Panc1 (cell line): ENCODE data around the gene TCN1. TPM values are rescaled to one million over a fixed set of nuclear protein-coding genes. Genes with fewer than 3 reads are reported as not detected.

Experiments used
- ATAC-seq: fragments of 200-7000 bp; cut with Tn5 transposase; 2 replicates; pipeline ENCODE4 v1.9.1; 2020; ENCODE audit warnings: mild to moderate bottlenecking, moderate library complexity
- BruUV-seq: library from RNA; stranded (reverse); fragments of 400-500 nt; replicated peaks from 2 replicates; lab custom pipeline; 2021; lab: Mats Ljungman, UMichigan
- CTCF ChIA-PET: fragments of 300-600 bp; sonication (Branson Sonifier 250); formaldehyde crosslinking; loops from one replicate; lab custom pipeline; 2022; ENCODE audit warnings: antibody characterized with exemption; lab: Charles Lee
- POLR2A ChIA-PET: fragments of 300-600 bp; sonication (Branson Sonifier 250); formaldehyde crosslinking; loops from one replicate; lab custom pipeline; 2022; ENCODE audit warnings: antibody characterized with exemption; lab: Charles Lee
- DNase-seq: peaks from one replicate; pipeline ENCODE4 v3.0.0-alpha.2; 2010; ENCODE audit warnings: low read depth, low spot score
- H3K27ac ChIP-seq: 2 replicates; pipeline ENCODE4 v1.5.1; 2011; ENCODE audit warnings: mild to moderate bottlenecking, low read length, inconsistent platforms
- H3K27me3 ChIP-seq: fragments of 200-500 bp; sonication (Bioruptor generic); 2 replicates; pipeline ENCODE4 v1.6.0; 2014; ENCODE audit warnings: low read length, inconsistent platforms; ENCODE audit not compliant: control insufficient read depth, insufficient read depth
- H3K36me3 ChIP-seq: fragments of 200-500 bp; sonication (Bioruptor generic); 2 replicates; pipeline ENCODE4 v1.5.1; 2014; ENCODE audit warnings: inconsistent platforms, mild to moderate bottlenecking, low read length, moderate library complexity; ENCODE audit not compliant: control insufficient read depth, insufficient read depth
- H3K4me1 ChIP-seq: 2 replicates; pipeline ENCODE4 v1.5.1; 2011; ENCODE audit warnings: inconsistent platforms, mild to moderate bottlenecking, low read length, moderate library complexity; ENCODE audit not compliant: control insufficient read depth, insufficient read depth
- H3K4me3 ChIP-seq, 2 experiments: 2 replicates each; pipeline ENCODE4 v1.5.1; 2011 to 2012; ENCODE audit warnings: low read depth in 2 of 2, low read length in 2 of 2, mild to moderate bottlenecking in 2 of 2, inconsistent platforms in 1 of 2, moderate library complexity in 1 of 2
- H3K9me3 ChIP-seq: fragments of 200-500 bp; sonication (Bioruptor generic); 2 replicates; pipeline ENCODE4 v1.5.1; 2014; ENCODE audit warnings: low read depth, mild to moderate bottlenecking, inconsistent platforms, low read length, moderate library complexity; ENCODE audit not compliant: control insufficient read depth, insufficient read depth
- CTCF ChIP-seq: fragments of 450-650 bp; IDR thresholded peaks from 2 replicates; pipeline ENCODE4 v1.5.1; 2017; ENCODE audit warnings: mild to moderate bottlenecking
- POLR2AphosphoS5 ChIP-seq: IDR thresholded peaks from 2 replicates; pipeline ENCODE4 v1.6.1; 2012; ENCODE audit warnings: mild to moderate bottlenecking, low read depth, low read length, moderate library complexity
- REST ChIP-seq, 2 experiments: IDR thresholded peaks; 2 replicates each; pipeline ENCODE4 v1.6.1; 2011 to 2012; ENCODE audit warnings: low read depth in 2 of 2, control low read depth in 1 of 2, low read length in 1 of 2, mild to moderate bottlenecking in 1 of 2, moderate library complexity in 1 of 2; ENCODE audit not compliant: insufficient read depth in 1 of 2
- SIN3A ChIP-seq: IDR thresholded peaks from 2 replicates; pipeline ENCODE4 v1.6.1; 2012; ENCODE audit warnings: low read depth, mild to moderate bottlenecking, low read length, moderate library complexity, borderline replicate concordance; ENCODE audit not compliant: insufficient read depth
- TCF7L2 ChIP-seq: IDR thresholded peaks from 2 replicates; pipeline ENCODE4 v1.6.1; 2011; ENCODE audit warnings: mild to moderate bottlenecking, low read depth, low read length, inconsistent platforms
- in situ Hi-C: cut with HindIII; loops from 2 replicates; pipeline ENCODE4 v1.10.0; 2016; ENCODE audit warnings: low sequenced_read_pairs, low pct_unique_long_range_greater_than_20kb
- intact Hi-C: fragments of 100-400 bp; cut with micrococcal nuclease; formaldehyde crosslinking; loops from one replicate; pipeline ENCODE4 v1.10.0; 2022; ENCODE audit not compliant: unreplicated experiment
- total RNA-seq: library from RNA; stranded (reverse); gene quantifications from one replicate; pipeline ENCODE4 v1.2.1, GENCODE V29; 2021; ENCODE audit not compliant: unreplicated experiment

The TCN1 gene
- total RNA-seq, 1 experiment from 2014 or later: not detected

- no TSS peak for BruUV-seq
- TF ChIP-seq CTCF (no peak), POLR2AphosphoS5 (no peak), REST (IDR thresholded peaks at IDR 0.05; ENCODE audit: insufficient read depth in 1 of 2, low read depth in 2 of 2, low read length in 1 of 2) (no peak), TCF7L2 (no peak), SIN3A (no peak)
- H3K9me3 ChIP-seq: no peaks in the 10 kb centered on the region
- intact Hi-C loops (no loop called here), in situ Hi-C loops (no loop called here)
- H3K27ac ChIP-seq: no peak overlapping the region
- H3K4me1 ChIP-seq: no peaks in the 10 kb centered on the region
- H3K4me3 ChIP-seq: no peak overlapping the region
- ChIA-PET POLR2A (no interaction called here), CTCF (no interaction called here)
- ATAC-seq (no peak), DNase-seq (no peak)
- no peaks in the 10 kb centered on the region for H3K36me3 ChIP-seq
- no peaks in the 10 kb centered on the region for H3K27me3 ChIP-seq
Measured at GRCh38 chr11:59842316-59842715, 24.0 kb downstream of the TCN1 start.

GRCh38 chr11:59841514-59841913 lies 24.8 kb downstream of the TCN1 start:
- Histone ChIP-seq H3K4me3 (no peak overlapping the region), H3K4me1 (no peaks in the 10 kb centered on the region), H3K36me3 (no peaks in the 10 kb centered on the region), H3K27ac (no peak overlapping the region), H3K9me3 (no peaks in the 10 kb centered on the region), H3K27me3 (no peaks in the 10 kb centered on the region; the same call in 1 of the 2 replicates)
- no TSS peak for BruUV-seq
- intact Hi-C loops: no loop called here
- ChIA-PET CTCF (no interaction called here), POLR2A (no interaction called here)
- ATAC-seq (no peak), DNase-seq (no peak)
- no peak for TF ChIP-seq SIN3A
- TF ChIP-seq POLR2AphosphoS5: no peak
- in situ Hi-C loops: no loop called here

GRCh38 chr11:59839615-59840014 lies 26.7 kb downstream of the TCN1 start:
- intact Hi-C loops: no loop called here
- H3K36me3 ChIP-seq: no peaks in the 10 kb centered on the region
- POLR2A ChIA-PET: no interaction called here
- CTCF ChIA-PET: no interaction called here
- H3K27ac ChIP-seq: no peak overlapping the region
- H3K4me3 ChIP-seq: no peak overlapping the region
- no peaks in the 10 kb centered on the region; the same call in 1 of the 2 replicates for H3K27me3 ChIP-seq
- DNase-seq: no peak
- TF ChIP-seq TCF7L2 (no peak), POLR2AphosphoS5 (no peak), SIN3A (no peak), CTCF (no peak), REST (IDR thresholded peaks at IDR 0.05; ENCODE audit: insufficient read depth in 1 of 2, low read depth in 2 of 2, low read length in 1 of 2) (no peak)
- no TSS peak for BruUV-seq
- no peaks in the 10 kb centered on the region for H3K9me3 ChIP-seq
- no peaks in the 10 kb centered on the region for H3K4me1 ChIP-seq
- in situ Hi-C loops: no loop called here
- ATAC-seq: no peak
